A673 (cell line): Measurements from ENCODE around the gene ACBD7.

Experiments used
- EZH2 ChIP-seq: fragments of 200-600 bp; sonication (generic); IDR thresholded peaks from 2 replicates; pipeline ENCODE4 v1.6.1; 2017; ENCODE audit warnings: borderline replicate concordance, low read depth, mild to moderate bottlenecking, mixed read lengths, antibody characterized with exemption, low read length; ENCODE audit not compliant: poor library complexity, severe bottlenecking
- TF ChIP-seq, protein P1 (sequence below): fragments of 300-800, 200-600 bp; sonication (generic); conservative IDR thresholded peaks from 2 replicates; pipeline ENCODE4 v1.5.1; 2017; ENCODE audit warnings: low read depth, mild to moderate bottlenecking, antibody characterized with exemption, low read length, moderate library complexity, mixed read lengths

- TF ChIP-seq, protein P1, sequence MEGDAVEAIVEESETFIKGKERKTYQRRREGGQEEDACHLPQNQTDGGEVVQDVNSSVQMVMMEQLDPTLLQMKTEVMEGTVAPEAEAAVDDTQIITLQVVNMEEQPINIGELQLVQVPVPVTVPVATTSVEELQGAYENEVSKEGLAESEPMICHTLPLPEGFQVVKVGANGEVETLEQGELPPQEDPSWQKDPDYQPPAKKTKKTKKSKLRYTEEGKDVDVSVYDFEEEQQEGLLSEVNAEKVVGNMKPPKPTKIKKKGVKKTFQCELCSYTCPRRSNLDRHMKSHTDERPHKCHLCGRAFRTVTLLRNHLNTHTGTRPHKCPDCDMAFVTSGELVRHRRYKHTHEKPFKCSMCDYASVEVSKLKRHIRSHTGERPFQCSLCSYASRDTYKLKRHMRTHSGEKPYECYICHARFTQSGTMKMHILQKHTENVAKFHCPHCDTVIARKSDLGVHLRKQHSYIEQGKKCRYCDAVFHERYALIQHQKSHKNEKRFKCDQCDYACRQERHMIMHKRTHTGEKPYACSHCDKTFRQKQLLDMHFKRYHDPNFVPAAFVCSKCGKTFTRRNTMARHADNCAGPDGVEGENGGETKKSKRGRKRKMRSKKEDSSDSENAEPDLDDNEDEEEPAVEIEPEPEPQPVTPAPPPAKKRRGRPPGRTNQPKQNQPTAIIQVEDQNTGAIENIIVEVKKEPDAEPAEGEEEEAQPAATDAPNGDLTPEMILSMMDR, result no peak
- TF ChIP-seq EZH2, result no peak
Measured at GRCh38 chr10:15068802-15069201, 19.8 kb downstream of the ACBD7 start.
